ENCODE data around the gene USP49. TPM values are rescaled to one million over a fixed set of nuclear protein-coding genes. Genes with fewer than 3 reads are reported as not detected.

USP49 gene
- total RNA-seq, 2 donors from 2014 or later: 1.6 to 1.7 TPM

DNA sequence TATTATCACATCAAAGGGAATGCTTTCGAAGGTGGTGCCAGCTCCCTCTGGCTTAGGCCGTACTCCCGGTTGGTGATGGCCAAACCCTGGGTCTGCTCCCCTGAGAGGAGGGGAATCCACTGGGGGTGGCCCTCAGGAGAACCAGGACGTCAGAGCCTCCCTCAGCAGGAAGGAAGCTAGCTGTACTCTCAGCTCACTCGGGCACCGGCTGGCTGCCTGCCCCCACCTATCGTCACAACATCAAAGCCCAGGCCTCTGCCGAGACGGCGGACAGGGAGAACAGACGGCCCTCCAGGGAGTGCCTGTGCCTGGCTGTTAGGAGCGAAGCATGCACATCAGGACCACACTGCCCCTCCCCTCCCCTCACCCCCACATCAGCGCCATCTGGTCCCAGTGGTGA is 138.8 kb downstream of the USP49 start:
- DNase-seq (no peak), ATAC-seq (no peak)
- intact Hi-C loops (cut with DNase I): no loop called here

DNA sequence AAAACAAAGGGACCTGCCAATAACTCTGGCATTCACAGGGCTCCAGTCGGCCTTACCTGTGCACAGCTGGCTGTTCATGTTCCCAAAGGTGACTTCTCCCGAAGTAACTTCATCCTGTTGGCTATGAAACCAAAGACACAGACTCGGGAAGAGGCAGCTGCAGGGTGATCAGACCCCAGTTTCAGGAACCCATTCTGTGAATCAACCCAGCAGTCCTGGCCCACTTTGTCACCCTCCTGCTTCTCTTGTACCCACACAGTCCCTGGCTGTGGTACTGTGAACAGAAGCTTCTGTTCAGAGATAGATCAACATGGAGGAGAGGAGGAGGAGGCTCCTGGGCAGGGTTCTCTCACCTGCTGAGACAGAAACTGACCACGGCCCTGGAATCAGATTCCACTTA is 139.3 kb downstream of the USP49 start:
- DNase-seq (no peak), ATAC-seq (no peak)
- intact Hi-C loops (cut with DNase I): no loop called here

DNA sequence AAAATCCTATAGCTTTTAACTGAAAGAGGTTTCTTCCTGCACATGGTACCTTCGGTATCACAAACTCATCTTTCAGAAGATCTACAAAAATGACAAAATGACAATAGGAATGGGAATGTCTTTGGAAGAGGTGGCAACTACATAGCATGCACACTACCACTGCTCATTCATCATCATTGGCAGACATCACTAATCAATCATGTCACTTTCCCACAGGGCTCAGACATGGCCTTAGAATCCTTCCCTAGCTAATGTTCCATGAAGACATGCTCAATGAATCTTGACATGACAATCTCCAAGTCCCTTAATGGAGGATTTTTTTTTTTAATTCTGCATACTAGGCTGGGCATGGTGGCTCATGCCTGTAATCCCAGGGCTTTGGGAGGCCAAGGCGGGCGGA is 144.8 kb downstream of the USP49 start:
- ATAC-seq: no peak
- intact Hi-C loops (cut with DNase I): no loop called here

DNA sequence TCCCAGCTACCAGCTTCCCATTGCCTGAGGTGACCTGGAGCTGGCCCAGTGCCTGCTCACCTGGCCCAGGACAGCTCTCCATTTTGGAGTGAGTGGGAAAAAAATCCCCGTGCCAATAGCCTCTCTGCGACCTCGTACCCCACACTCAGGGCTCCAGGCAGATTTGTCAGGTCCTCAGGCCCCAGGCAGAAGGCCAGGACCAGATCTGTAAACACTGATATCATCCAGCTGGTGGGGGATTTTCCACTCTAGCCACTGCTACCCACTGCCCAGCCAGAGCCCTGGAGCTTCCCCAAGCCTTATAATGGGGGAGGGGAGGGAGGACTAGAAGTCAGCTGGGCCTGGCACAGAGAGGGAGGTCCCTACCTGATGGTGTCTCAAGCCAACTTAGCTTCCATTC is 146.6 kb downstream of the USP49 start:
- no peak for ATAC-seq

More for the DNA sequence above, 144.8 kb downstream of the USP49 start:
- no peak for DNase-seq

DNA sequence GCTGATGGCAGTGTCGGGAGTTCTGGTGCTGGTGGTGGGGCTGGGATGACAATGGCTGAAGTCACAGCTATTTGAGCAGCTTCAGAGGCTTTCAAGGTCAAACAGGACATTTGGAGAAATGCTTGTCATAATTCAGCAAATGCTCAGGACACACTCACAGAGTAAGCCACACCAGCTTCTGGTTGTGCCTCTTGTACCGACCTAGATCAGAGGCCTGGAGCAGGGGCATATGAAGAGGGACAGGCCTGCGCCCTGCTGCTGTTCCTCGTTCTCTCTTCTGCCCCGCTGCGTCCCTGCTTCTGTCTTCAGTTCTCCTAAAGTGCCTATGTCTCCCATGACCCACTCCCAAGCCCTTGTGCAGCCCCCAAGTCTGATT is 147.1 kb downstream of the USP49 start:
- intact Hi-C loops (cut with DNase I): no loop called here
- DNase-seq (no peak), ATAC-seq (no peak)

More for the DNA sequence above, 146.6 kb downstream of the USP49 start:
- no peak for DNase-seq
- intact Hi-C loops (cut with DNase I): no loop called here

DNA sequence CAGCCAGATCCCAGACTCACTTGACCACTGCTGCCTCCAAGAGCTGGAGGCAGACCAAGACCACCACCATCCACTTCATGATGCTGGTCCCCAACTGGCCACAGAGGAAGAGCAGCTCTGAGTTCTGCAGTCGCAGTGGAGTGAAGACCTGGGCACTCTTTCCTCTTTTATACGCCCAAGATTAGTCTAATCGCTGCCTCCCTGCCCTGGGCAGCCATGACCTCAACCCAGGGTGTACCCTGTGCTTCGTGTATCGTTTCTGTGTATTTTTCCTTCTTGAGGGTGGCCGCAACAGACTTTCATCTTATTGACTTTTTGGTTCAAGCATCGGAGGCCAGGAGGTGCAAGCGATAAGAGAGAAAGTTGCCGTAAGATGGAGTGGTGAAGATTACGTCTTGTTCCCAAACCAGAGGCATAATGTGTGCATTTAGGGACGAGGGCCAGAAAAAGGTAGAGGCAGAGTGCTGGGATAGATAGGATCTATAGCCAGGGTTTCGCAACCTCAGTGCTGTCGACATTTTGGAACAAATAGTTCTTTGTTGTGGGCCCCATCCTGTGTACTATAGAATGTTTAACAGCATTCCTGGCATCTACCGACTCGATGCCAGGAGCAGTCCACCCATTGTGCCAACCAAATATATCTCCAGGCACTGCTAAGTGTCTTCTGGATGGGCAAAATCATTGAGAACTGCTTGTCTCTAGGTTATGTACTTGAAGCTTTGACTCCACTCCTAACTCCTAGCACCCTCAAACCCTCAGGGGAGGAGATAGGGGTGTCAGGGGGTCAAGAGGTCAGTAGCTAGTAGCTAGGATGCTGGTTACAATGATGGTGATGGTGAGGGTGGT is 147.7 kb downstream of the USP49 start, which contains the start of gene PGC:
PGC (minus strand) TSS at position 142 of the 846 bp plus-strand sequence; CDS start at position 79, 63 bp downstream.
- no peak for DNase-seq
- intact Hi-C loops (cut with DNase I): no loop called here
- ATAC-seq: no peak

DNA sequence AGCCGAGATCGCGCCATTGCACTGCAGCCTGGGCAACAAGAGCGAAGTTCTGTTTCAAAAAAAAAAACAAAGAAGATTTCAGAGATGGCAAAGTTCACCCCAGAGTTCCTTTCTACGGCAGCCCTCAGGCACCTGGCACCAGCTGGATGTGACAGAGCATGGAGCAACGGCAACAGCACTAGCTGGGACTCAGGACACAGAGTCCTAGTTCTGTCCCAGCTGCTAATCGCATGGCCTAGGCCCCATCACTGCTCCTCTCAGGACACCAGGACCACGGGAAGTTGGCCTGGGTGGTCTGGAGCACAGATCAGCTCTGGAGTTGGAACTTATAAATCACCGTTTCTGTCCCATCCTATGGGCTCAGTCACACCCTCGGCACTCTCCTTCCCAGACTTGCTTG is 149.1 kb downstream of the USP49 start:
- intact Hi-C loops (cut with DNase I): no loop called here
- DNase-seq: no peak
- no peak for ATAC-seq

DNA sequence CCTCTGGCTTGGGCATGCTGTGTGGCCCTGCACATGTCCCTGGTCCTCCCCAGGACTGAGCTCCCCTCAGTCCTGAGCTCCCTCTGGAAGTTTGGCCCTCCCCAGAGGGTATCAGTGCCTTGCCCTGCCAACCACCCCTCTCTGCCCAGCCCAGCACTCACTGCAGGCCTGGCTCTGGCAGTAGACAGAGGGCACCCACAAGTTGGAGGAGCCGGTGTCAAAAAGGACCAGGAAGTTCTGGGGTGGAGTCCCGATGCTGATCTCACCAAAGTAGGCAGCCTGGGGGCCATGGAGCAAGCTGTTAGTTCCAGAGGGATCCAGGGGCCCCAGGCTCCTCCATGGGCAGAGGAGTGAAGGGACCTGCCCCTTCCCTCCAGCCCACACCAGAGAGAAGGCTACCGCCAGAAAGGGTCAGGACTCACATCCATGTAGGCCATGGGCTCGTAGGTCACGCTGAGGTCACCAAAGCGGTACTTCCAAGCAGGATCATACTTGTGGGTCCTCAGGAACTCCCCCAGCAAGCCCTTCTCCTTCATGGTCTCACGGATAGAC is 150.9 kb downstream of the USP49 start:
- DNase-seq (no peak), ATAC-seq (no peak)
- intact Hi-C loops (cut with DNase I): no loop called here

DNA sequence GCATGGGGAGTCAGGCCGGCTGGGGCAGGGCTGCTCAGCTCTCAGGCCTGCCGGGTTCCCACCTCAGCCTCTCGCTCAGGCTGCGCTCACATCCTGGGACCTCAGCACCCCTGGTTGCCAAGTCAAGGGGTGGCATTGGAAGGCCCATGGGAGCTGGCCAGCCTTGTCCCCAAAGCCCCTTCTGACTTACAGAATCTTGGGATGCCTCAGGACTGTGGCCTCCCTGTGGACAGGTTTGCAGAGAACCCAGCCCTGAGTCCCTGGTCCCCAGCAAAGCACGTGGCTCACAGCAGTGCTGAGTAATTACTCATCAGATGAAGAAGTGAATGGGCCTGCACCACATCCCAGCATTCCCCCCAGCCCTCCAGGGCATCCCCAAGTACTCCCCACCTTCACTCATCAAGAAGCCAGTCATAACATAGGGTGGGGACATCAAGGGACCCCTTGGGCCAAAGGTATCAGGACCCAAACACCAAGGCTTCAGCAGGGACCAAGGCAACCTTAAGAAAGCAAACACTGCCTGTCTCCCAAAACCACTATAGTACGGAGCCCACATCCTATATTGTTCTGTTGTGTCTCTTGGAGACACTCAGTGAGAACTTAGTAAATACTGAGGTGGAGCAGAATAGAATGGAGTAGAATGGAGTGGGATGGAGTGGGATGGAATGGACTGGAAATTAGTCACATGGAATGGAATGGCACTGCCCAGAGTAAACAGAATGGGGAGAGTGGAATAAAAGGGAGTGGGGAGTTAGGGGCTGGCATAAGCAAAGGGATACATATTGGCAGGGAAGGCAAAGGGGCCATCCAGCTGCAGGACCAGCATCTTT is 151.6 kb downstream of the USP49 start:
- ATAC-seq (no peak), DNase-seq (no peak)
- intact Hi-C loops (cut with DNase I): no loop called here

DNA sequence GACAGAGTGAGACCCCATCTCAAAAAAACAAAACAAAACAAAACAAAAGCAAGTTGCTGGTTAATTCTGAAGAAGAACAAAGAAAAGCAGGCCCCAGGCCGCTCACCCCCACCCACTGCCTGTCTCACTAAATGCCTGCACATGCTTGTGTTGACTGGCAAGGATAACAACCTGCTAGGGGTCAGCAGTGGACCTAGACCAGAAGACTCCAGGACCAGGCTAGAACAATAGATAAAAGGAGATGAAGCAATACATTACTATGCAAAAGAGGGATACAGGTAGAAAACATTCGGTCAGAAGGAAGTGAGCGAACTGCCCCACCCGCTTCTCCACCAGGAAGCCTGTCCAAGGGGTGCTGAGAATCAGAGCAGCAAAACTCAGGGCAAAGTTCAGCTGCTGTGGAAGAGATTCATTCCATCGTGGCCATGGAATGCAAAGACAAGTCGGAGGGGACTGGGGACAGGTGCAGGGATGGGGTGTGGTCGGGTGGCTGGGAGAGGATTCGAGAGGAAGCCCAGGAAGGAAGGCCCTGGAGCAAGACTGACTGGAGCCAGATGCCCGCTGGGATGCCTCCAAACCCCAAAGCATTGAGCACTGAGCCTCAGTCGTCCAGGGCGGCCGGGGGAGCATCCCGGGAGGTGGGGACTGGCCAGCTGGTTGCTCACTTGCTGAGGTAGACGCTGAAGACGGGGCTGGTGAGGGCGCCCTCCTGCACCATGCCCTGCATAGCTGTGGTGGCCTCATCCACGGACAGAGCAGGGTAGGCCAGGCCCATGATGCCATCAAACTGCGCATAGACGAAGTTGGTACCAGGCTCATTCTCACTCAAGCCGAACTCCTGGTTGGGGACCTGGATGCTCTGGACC is 153.3 kb downstream of the USP49 start:
- intact Hi-C loops (cut with DNase I): no loop called here
- ATAC-seq: no peak
- no peak for DNase-seq

DNA sequence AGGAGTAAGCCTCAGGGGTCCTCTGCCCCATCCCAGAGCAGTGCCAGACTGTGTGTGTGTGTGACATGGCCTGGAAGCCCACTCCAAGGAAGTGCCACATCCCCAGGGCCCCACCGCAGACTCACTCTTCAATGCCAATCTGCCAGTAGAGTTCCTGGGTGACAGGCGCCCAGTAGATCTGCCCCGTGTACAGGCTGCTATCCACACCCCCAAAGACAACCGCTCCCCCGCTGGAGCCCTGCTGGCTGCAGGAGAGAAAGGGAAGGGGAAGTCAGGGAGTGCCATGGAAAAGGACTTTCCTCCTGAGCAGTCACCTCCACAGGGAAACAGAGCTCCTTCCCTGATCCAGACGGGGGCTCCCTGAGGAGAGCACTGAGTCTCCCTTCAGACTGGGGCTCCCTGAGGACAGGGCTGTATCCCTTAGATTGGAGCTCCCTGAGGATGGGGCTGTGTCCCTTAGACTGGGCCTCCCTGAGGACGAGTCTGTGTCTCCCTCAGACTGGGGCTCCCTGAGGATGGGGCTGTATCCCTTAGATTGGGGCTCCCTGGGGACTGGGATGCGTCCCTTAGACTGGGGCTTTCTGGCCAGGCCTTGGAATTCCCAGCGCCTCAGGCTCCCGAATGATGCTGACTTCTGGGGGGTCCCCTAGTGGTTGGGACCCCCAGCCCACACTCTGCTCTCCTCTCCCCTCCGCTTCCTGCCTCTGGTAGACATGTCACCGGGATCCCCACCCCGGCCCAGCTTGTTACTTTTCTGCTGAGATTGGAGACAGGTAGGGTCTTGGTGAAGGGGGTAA is 154.6 kb downstream of the USP49 start:
- intact Hi-C loops (cut with DNase I): no loop called here
- ATAC-seq (no peak), DNase-seq (no peak)

Other genes with a start within 250 kb of the USP49 start
- 10 to 100 TPM; 33.3 to 34.6 TPM for gene TFEB, start 159.8 kb downstream of the USP49 start, total RNA-seq
- gene PGC, start 148.0 kb downstream of the USP49 start, total RNA-seq: not detected
- 1 to 10 TPM; 4.0 to 5.2 TPM for gene FRS3, start 115.5 kb downstream of the USP49 start, total RNA-seq
- gene PRICKLE4, start 114.6 kb downstream of the USP49 start, total RNA-seq: 1 to 10 TPM; 2.1 to 3.1 TPM
- gene TOMM6, start 107.7 kb downstream of the USP49 start, total RNA-seq: 100 to 1,000 TPM; 131 to 138 TPM
- 10 to 100 TPM; 14.8 to 15.7 TPM for gene MED20, start 25.8 kb upstream of the USP49 start, total RNA-seq
- gene BYSL, start 26.1 kb upstream of the USP49 start, total RNA-seq: 10 to 100 TPM in 1 of 2 donors, 1 to 10 TPM in 1; 8.7 to 16.5 TPM
- 10 to 100 TPM; 60.1 to 62.4 TPM for gene CCND3, start 46.4 kb upstream of the USP49 start, total RNA-seq
- gene TAF8, start 155.1 kb upstream of the USP49 start, total RNA-seq: 10 to 100 TPM; 20.5 to 25.3 TPM
- gene C6orf132, start 247.2 kb upstream of the USP49 start, total RNA-seq: 1 to 10 TPM; 1.5 to 2.6 TPM

Measured in left cardiac atrium (tissue), 4 donors.